Activated CD8-positive, alpha-beta memory T cell treated with anti-CD3 and anti-CD28 coated beads, Interleukin-2, amount 50 U/mL, for 24 hours (primary cell): ENCODE results near the gene FBXL17.
"Not testable (repeated sequence)": the region's sequence is repeated elsewhere in the genome, so short reads cannot be mapped to it uniquely, and the experiment has no call there.

Source experiments
- DNase-seq: peaks from one replicate; pipeline ENCODE4 v3.0.0-alpha.2; 2020; ENCODE audit errors: extremely low read depth

FBXL17 gene

GRCh38 chr5:108164574-108164973 is 217.3 kb downstream of the FBXL17 start:
- no peak for DNase-seq

- DNase-seq, result not testable (repeated sequence)
Observed at GRCh38 chr5:108152854-108153253, 229.0 kb downstream of the FBXL17 start.

DNA sequence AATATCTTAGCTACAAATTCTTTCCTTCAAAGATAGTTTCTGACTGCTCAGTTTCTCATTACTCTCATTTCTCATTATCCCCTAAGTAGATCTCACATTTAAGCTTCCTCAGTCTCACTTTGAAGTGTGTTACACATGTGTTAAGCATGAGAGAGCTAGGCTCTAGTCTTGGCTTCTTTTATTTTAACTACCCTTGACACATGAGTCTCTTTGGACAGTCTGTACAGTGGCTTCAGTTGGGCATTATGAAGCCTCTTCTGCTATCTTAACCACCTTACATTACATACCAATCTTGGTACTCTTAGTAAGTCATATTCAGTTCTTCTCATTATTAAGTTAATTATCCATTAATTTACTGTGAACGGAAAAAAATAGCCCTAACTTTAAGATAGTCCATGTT is 232.5 kb downstream of the FBXL17 start:
- no peak for DNase-seq

DNA sequence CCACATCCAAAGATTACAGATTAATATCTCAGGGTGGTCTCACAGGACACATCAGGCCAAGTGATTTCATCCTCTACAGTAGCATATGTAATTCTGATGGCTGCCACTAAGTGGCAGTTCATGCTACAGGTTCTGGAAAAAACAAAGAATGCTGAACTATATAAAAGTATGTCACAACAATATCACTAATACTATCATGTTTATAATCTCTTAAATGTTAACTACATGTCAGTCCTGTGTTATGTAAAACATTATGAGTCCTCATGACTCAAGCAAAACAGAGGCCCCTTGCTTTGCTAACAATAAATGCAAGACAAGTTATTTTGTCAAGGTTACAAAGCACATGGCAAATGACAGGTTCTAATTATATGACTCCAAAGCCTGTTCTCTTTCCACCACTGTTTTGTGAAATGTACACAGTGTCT is 233.2 kb downstream of the FBXL17 start:
- no peak for DNase-seq

- DNase-seq, result no peak
Observed at GRCh38 chr5:108146222-108146621, 235.7 kb downstream of the FBXL17 start.

GRCh38 chr5:108145351-108145750 is 236.5 kb downstream of the FBXL17 start:
- no peak for DNase-seq

GRCh38 chr5:108144332-108144731 is 237.6 kb downstream of the FBXL17 start:
- no peak for DNase-seq

GRCh38 chr5:108143581-108143980 is 238.3 kb downstream of the FBXL17 start:
- no peak for DNase-seq

- no peak for DNase-seq
Observed at GRCh38 chr5:108141676-108142075, 240.2 kb downstream of the FBXL17 start.

DNA sequence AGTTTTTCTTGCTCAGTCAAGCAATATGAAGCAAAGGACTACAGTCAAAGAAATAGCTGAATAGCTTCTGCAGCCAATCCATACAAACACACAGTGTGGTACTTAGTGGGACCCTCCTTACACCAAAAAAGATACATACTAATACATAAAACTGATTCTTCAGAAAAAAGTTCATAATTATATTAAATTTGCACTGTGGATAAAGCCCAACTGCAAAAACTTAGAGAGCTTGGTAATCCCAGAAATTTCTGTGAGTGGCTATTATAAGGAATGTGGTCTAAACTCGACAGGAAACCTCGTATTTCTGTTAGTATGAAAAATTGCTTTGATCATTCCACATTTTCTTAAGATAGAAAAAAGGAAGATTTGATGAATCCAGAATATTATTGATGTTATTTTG is 245.4 kb downstream of the FBXL17 start:
- DNase-seq, result no peak

GRCh38 chr5:108129129-108129528 is 252.8 kb downstream of the FBXL17 start:
- no peak for DNase-seq

GRCh38 chr5:108125771-108126511 is 256.0 kb downstream of the FBXL17 start:
- DNase-seq, result no peak

DNA sequence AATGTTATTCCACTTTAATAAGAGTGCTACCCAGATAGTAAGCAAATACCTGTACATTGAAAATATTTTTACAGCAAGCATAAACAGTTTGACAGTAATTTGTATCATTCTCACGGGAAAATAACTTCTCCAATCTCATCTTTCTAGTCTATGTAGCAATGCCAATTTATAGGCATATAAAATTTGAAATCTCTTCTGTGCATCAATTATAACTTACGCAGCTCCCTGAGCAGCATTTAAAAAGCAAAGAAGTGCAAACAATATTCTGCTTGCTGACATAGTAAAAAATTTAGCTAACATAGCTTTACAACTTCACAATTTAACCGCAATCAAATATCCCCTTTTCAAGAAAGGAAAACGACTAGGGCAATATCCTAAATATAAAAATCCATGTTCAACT is 257.3 kb downstream of the FBXL17 start:
- no peak for DNase-seq

GRCh38 chr5:108122702-108123101 is 259.2 kb downstream of the FBXL17 start:
- DNase-seq, result no peak

GRCh38 chr5:108118813-108119514 is 262.9 kb downstream of the FBXL17 start:
- DNase-seq, result no peak

- DNase-seq, result no peak
Observed at GRCh38 chr5:108115673-108116072, 266.2 kb downstream of the FBXL17 start.

DNA sequence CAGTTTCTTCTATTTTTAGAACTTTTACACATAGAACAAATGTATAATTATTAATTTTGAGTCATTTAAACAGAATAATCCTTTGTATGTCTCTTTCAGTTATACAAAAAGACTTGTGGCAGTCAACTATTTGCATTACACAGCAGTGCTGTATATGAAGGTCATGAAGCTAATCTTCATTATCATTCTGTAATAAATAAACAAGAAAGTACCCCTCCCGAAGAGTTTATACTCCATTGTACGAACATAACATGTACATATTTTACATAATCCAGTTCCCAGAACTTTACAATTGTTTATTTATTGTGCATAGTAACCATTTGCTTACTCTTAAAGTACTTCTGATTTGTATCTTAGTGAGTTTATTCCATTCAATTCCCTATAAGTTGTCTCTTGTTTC is 267.9 kb downstream of the FBXL17 start:
- DNase-seq, result no peak

DNA sequence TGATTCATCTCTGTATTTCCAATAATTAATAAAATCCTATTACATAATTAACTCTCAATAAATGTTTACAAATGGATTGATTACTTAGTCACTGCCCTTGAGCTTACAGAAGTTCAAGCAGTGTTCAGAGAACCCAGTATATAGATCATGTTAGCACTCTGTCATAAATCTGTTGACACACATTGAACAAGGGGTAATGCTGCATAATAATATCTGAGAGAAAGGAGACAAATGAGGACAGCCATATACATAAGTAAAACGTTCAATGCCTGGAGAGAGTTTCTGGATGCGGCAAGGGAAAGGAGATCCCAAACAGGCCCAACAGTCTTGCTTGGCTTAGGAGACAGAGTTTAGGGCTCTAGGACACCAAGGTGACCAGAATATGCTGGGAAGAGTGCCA is 270.2 kb downstream of the FBXL17 start:
- no peak for DNase-seq

DNA sequence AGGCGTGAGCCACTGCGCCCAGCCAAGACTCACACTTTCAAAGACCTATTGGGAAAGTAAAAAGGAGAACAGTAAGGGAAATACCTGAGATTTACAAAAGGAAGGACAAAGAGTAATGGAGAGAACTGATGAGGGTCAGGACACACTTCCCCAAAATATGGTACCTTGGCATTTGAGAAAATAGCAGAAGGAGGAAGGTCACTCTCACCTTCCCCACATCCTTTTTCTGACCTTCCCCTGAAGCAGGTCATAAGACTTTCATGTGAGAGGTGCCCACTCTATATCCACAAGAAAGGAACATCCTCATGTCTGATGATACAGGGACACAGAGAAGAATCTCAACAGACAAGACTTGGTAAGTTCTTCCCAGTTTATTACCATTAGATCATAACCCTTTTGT is 272.8 kb downstream of the FBXL17 start:
- DNase-seq, result no peak

- no peak for DNase-seq
Observed at GRCh38 chr5:108104448-108104847, 277.4 kb downstream of the FBXL17 start.

DNA sequence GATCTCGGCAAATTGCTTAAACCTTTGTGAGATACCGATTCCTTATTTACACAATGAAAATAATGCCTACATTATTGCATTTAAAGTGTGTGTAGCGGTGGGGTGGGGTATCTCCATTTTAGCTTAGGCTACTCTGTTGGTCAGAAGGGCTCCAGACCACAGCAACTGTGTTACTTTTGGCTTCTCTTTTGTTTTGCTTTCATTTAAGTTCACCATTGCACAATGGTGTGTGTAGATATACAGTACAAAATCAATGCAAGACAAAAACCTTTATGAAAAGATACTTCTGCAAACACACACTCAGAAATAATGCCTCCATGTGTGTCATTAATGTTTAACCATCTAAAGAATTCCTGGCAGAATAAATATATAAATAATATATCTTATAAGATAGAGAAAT is 279.4 kb downstream of the FBXL17 start:
- no peak for DNase-seq

GRCh38 chr5:108101821-108102220 is 280.1 kb downstream of the FBXL17 start:
- no peak for DNase-seq

DNA sequence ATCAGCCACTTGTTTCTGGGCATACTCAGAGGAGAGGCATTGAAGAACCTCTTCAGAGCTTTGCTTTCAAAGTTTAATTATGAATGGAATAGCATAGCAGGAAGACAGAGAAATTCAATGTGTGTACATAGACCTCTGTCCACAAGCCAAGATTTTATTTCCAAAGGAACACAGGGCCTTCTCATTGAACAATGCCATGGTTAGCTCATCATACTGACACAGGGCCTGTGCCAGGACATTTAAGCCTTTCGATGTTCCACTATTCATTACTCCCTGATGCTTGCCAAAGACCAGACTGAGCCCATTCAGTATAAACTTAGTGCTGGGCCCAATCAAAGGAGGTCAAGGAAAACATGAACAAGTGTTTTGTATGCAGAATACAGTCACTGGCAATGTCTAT is 280.8 kb downstream of the FBXL17 start:
- DNase-seq, result no peak
